Thyroid gland (tissue), 4 donors: ENCODE measurements around the gene NEUROD6.

ENCODE experiments used
- CTCF ChIP-seq, 6 experiments: fragments of 200-600 bp in 3 of 6; fragments of 450-650 bp in 3 of 6; sonication (generic) in 3 of 6; IDR thresholded peaks; one replicate each; pipeline ENCODE4 v1.5.1; 2016 to 2019; ENCODE audit warnings: antibody characterized with exemption in 6 of 6, mild to moderate bottlenecking in 2 of 6, inconsistent platforms in 1 of 6, moderate library complexity in 1 of 6
- POLR2A ChIP-seq, 2 donors: fragments of 450-650 bp; IDR thresholded peaks; one replicate each; pipeline ENCODE4 v1.6.1; 2017; ENCODE audit warnings: antibody characterized with exemption in 2 of 2, mild to moderate bottlenecking in 2 of 2, moderate library complexity in 1 of 2

- no peak for TF ChIP-seq CTCF (IDR thresholded peaks at IDR 0.05)
- TF ChIP-seq POLR2A (IDR thresholded peaks at IDR 0.05) = no peak
Measured at GRCh38 chr7:31308652-31309051, 31.9 kb downstream of the NEUROD6 start.
